Inflammatory macrophage treated with lipopolysaccharide for 1 hour (primary cell): ENCODE data around the gene PPP2R3A.
A peak's percentile ranks its signal among the peaks of the same experiment; 100 is the strongest.

ENCODE experiments used
- DNase-seq, 2 donors: peaks; one replicate each; pipeline ENCODE4 v3.0.0-alpha.2; 2020 to 2022

Gene PPP2R3A

GRCh38 chr3:135970506-135971116 lies 5.1 kb downstream of the PPP2R3A start:
- peak; percentile 59 to 92 for DNase-seq

- no peak for DNase-seq
Observed at GRCh38 chr3:135973841-135974240, 8.3 kb downstream of the PPP2R3A start.

- DNase-seq = no peak
Observed at GRCh38 chr3:135975053-135975452, 9.5 kb downstream of the PPP2R3A start.

- DNase-seq = no peak
Observed at GRCh38 chr3:135975536-135975935, 10.0 kb downstream of the PPP2R3A start.

GRCh38 chr3:135980343-135980742 lies 14.8 kb downstream of the PPP2R3A start:
- no peak for DNase-seq

- DNase-seq = no peak
Observed at GRCh38 chr3:135981701-135982403, 16.3 kb downstream of the PPP2R3A start.

- no peak for DNase-seq
Observed at GRCh38 chr3:135982404-135982761, 16.9 kb downstream of the PPP2R3A start.

GRCh38 chr3:135982922-135983581 lies 17.5 kb downstream of the PPP2R3A start:
- DNase-seq = no peak

- DNase-seq = peak; percentile 22 to 55
Observed at GRCh38 chr3:135987661-135988060, 22.1 kb downstream of the PPP2R3A start.

GRCh38 chr3:135989242-135989641 lies 23.7 kb downstream of the PPP2R3A start:
- DNase-seq = no peak

- no peak for DNase-seq
Observed at GRCh38 chr3:135990903-135991302, 25.4 kb downstream of the PPP2R3A start.

- DNase-seq = peak in 1 of 2 donors; percentile 17
Observed at GRCh38 chr3:135991621-135992020, 26.1 kb downstream of the PPP2R3A start.

GRCh38 chr3:135992072-135992471 lies 26.5 kb downstream of the PPP2R3A start:
- DNase-seq = peak in 1 of 2 donors; percentile 25

- no peak for DNase-seq
Observed at GRCh38 chr3:135994708-135995337, 29.3 kb downstream of the PPP2R3A start.

GRCh38 chr3:135995766-135996165 lies 30.2 kb downstream of the PPP2R3A start:
- no peak for DNase-seq

- no peak for DNase-seq
Observed at GRCh38 chr3:135997554-135998320, 32.2 kb downstream of the PPP2R3A start.

GRCh38 chr3:136008221-136008620 lies 42.7 kb downstream of the PPP2R3A start:
- no peak for DNase-seq

- no peak for DNase-seq
Observed at GRCh38 chr3:136008732-136009470, 43.4 kb downstream of the PPP2R3A start.

GRCh38 chr3:136018876-136019275 lies 53.3 kb downstream of the PPP2R3A start:
- DNase-seq = no peak

- DNase-seq = no peak
Observed at GRCh38 chr3:136021803-136022202, 56.3 kb downstream of the PPP2R3A start.

GRCh38 chr3:136022529-136023263 lies 57.2 kb downstream of the PPP2R3A start:
- no peak for DNase-seq
